Erythroblast (primary cell): ENCODE results near the gene ABHD12.

ENCODE experiments used
- GATA1 ChIP-seq: IDR thresholded peaks from 2 replicates; pipeline ENCODE4 v1.6.1; 2011; ENCODE audit warnings: low read depth, mild to moderate bottlenecking, control low read depth, low read length, moderate library complexity
- POLR2A ChIP-seq: IDR thresholded peaks from 2 replicates; pipeline ENCODE4 v1.6.1; 2011; ENCODE audit warnings: mild to moderate bottlenecking, low read length

DNA sequence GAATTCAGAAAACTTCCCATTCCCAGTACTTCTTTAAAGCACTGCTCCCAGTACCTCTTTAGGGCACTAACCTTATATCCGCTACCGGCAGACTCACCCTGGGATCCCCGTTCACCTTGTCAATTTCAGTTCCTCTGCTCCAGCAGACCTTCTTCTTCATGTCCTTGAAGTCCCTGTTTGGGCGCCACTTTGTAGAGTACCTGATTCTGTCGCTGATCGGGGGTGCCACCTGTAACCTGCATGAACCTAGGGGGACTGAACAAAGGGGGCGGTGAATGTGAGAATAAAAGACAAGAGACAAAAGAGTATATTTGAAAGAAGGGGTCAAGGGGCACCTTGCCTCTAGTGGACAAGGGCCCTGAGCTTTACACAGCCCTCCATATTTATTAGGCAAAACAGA is 11.9 kb upstream of the ABHD12 start:
- TF ChIP-seq POLR2A: no peak
- TF ChIP-seq GATA1: no peak
